GM19035 (cell line): ENCODE measurements around the gene OCLN.
A peak's percentile ranks its signal among the peaks of the same experiment; 100 is the strongest.
"Not testable (repeated sequence)": the region's sequence is repeated elsewhere in the genome, so short reads cannot be mapped to it uniquely, and the experiment has no call there.

Experiments
- ATAC-seq: cut with Tn5 transposase; IDR thresholded peaks from one replicate; pipeline ENCODE4 v1.9.1; 2021; ENCODE audit not compliant: unreplicated experiment

The OCLN gene

GRCh38 chr5:69491027-69491426 lies 1.6 kb upstream of the OCLN start:
- no peak for ATAC-seq

- ATAC-seq = no peak
Measured at GRCh38 chr5:69491838-69492390, 676 bp upstream of the OCLN start.

GRCh38 chr5:69492923-69493395 lies 369 bp downstream of the OCLN start:
- ATAC-seq = peak; percentile 52

- no peak for ATAC-seq
Measured at GRCh38 chr5:69493396-69494133, 975 bp downstream of the OCLN start.

- no peak for ATAC-seq
Measured at GRCh38 chr5:69494452-69494851, 1.9 kb downstream of the OCLN start.

GRCh38 chr5:69497006-69497520 lies 4.5 kb downstream of the OCLN start:
- ATAC-seq = no peak

- ATAC-seq = no peak
Measured at GRCh38 chr5:69498384-69498783, 5.8 kb downstream of the OCLN start.

DNA sequence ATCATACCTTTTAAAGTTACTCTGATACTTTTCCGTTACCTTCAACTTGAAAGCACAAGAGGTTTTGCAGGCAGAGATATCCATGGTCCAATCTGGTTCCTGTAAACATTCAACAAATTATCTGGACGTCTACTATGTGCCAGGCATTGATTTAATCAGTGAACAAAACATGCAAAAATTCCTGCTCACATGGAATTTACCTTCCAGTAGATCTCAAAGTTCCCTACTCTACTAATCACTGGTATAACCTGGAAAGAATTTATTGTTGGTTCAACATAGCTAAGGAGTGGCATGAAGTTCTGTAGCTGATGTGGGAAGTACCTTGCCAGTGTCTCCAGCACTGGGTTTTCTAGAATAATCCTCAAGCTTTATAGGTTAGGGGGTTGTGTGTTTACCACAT lies 9.8 kb downstream of the OCLN start:
- ATAC-seq = no peak

DNA sequence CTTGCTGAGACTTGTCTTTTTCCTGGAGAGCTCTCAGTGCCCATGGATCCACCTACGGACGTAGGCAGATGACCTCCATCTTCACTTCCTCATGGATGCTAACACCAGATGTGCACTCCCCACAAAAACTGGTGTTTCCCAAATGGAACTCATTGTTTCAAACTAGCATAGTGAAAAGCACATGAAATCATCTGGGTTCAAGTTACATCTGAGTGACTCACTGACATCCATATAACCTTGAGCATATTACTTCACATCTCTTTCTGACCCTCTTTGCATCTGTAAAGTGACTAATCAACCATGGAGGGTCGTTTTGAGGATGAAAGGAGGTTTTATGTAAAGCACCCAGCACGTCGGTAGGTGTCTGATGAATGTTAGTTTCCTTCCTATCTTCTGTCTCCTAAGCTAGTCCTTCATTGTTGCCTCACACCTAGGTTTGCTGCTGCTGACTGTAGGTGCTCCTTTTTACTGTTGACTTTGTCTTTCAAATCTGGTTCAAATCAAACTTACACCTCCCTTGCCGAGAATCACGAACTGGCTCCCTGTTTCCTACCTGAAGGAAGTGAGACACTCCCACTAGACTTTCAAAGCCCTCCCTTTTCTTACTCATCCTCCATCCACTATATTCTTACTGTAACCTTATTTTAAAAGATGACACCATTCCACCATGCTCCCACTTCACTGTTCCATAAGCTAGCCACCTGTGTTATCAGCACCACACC lies 10.3 kb downstream of the OCLN start:
- ATAC-seq = no peak

- no peak for ATAC-seq
Measured at GRCh38 chr5:69504036-69504435, 11.4 kb downstream of the OCLN start.

- ATAC-seq = no peak
Measured at GRCh38 chr5:69505306-69505705, 12.7 kb downstream of the OCLN start.

GRCh38 chr5:69509212-69509611 lies 16.6 kb downstream of the OCLN start:
- no peak for ATAC-seq

DNA sequence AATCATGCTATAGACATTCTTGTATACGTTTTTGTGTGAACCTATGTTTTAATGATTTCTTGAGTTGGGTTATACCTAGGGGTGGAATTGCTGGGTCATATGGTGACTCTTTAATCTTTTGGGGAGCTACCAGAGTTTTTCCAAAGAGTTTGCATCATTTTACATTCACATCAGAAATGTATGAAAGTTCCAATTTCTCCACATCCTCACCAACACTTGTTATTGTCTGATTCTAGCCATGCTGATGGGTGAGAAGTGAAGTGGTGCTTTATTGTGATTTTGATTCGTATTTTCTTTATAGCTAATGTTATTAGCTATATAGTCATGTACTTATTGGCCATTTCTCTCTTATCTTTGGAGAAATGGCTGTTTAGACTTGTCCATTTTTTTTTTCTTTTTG lies 18.1 kb downstream of the OCLN start:
- no peak for ATAC-seq

DNA sequence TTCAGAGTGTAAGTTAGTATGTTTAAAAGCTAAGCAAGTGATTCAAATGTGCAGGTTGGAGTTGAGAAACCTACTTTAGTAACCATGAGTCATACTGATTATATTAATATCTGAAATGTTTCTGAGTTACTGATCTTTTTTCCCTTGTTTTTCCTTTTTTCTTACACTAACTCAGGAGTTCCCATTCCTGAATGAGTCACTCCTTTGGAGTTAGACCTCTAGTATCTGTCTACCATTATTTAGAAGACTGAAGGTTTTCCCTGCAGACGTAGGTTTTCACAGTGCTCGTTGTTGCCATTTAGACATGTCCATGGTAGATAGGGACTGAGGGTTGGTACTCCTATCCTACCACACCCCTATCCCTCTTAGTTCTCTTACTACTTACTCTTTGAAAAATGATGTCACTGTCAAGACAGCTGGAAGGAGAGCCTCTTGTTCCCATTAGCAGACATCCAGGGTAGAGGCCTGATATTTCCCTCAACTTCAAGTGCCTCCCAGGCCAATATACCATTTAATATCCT lies 20.2 kb downstream of the OCLN start:
- ATAC-seq = no peak

- not testable (repeated sequence) for ATAC-seq
Measured at GRCh38 chr5:69515570-69515969, 23.0 kb downstream of the OCLN start.

DNA sequence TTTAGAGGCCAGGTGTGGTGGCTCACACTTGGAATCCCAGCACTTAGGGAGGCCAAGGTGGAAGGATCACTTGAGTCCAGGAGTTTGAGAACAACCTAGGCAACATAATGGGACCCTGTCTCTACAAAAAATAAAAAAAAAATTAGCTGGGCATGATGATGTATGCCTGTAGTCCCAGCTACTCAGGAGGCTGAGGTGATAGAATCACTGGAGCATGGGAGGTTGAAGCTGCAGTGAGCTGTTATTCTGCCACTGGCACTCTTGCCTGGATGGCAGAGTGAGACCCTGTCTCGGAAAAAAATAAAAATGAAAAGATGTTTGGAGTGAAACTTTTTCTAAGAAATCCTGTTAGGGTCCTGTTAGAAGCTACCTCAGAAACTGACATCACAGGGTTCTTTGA lies 24.2 kb downstream of the OCLN start:
- no peak for ATAC-seq

DNA sequence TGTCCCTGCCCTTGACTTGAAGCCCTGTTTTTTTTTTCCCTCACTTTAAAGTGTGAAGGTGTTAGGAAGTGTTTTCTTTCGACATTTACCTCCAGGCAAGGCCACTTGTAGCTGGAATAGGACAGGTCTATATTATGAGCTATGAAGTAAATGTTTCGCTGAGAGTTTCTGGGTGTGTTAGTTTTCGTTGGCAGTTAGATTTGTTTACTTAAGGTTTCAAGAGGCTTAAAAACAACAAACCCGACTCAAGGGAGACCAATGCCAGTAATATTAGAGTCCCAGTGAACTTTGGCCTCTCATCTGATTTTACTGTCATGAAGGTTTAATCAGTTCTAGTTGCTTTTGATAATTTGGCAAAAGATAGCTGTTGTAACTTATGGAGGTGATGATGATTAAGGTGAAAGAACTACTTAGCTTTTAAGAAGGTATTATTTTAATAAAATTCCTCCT lies 25.2 kb downstream of the OCLN start:
- ATAC-seq = no peak

- no peak for ATAC-seq
Measured at GRCh38 chr5:69519285-69519684, 26.7 kb downstream of the OCLN start.

DNA sequence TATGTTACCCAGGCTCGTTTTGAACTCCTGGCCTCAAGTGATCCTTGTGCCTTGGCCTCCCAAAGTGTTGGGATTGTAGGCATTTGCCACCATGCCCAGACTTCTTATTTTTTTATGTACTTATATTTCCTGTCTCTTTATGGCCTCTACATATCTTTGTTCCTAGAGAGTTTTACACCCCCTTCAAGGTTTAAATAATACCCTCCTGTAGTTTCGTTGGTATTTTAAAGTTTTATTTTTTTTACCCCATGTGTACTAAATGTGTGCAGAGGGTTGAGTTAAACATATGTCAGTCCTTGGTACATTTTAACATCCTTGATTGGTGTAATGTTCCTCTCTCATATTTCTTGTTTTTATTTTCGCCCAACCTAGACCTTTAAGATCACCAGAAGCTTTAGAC lies 29.4 kb downstream of the OCLN start:
- ATAC-seq = no peak

DNA sequence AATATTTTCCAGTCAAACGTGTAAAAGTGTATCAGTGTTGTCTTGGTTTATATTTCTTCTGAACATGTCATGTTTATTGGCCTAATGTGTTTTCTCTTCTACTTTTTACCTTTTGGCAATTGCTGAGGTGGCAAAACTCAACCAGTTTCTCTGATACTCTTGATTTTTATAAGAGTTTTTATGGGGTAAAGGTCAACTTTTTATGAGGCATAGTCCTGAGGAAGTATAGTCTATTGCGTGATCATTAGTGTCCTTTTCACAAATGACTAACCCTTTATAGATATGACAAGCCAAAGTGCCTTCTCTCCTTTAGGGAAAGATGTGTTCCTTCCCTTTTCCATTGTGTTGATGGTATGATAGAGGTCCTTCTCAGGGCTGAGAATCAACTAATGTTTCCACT lies 32.9 kb downstream of the OCLN start:
- ATAC-seq = no peak

DNA sequence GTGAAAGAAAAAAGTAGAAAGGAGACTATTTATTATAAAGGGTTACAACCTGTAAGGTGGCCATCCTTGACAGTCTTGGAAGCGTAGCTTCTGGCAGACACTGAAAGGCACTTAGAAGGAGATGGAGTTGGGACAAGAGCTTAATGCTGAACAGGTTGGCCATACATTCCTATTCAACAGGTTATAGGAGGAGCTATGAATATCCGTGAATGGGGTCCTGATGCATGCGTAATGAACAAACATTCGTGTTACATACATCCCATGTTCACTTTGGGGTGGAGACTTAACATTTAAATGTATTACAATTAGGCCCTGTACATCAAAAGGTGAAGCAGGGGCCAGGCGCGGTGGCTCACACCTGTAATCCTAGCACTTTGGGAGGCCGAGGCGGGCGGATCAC lies 34.1 kb downstream of the OCLN start:
- no peak for ATAC-seq
